ENCODE results near the gene HYCC1. TPM values are rescaled to one million over a fixed set of nuclear protein-coding genes. Genes with fewer than 3 reads are reported as not detected.

HYCC1 gene
- total and polyA plus RNA-seq, 9 of the 15 experiments (the other 6 are each of a cell fraction or from before 2014, with no cell fraction given) = 11.2 to 40.6 (median 37.9) TPM

- no peaks in the 10 kb centered on the region for H3K9me3 ChIP-seq (replicated peaks; ENCODE audit: control insufficient read depth, insufficient read depth, low read depth, low read length)
- no peak overlapping the region for H2AFZ ChIP-seq (ENCODE audit: low read depth, low read length)
- BruUV-seq (replicated peaks) = no TSS peak
- peaks cover 0 to 5% of the 10 kb centered on the region in 2 experiments; a peak in 3 of 5 replicates for H3K4me1 ChIP-seq (replicated peaks in 1 of 2; ENCODE audit: control insufficient read depth in 2 of 2, insufficient read depth in 2 of 2, low read length in 2 of 2)
- DNase-seq (ENCODE audit: extremely low read depth in 1 of 4, low spot score in 3 of 4) (no peak), ATAC-seq (no peak), FAIRE-seq (no peak)
- H3K36me3 ChIP-seq (ENCODE audit: control insufficient read depth, insufficient read depth, low read length) = no peaks in the 10 kb centered on the region
- H3K79me2 ChIP-seq (ENCODE audit: control insufficient read depth, insufficient read depth, low read length) = no peaks in the 10 kb centered on the region
- 77% methylated on average over 3 of the region's 3 CpGs for WGBS (ENCODE audit: insufficient coverage, low coverage, missing lambda C conversion rate)
- TF ChIP-seq XRCC4 (IDR thresholded peaks at IDR 0.05; ENCODE audit: extremely low read depth, insufficient read depth, insufficient read length) (no peak), HDAC6 (IDR thresholded peaks at IDR 0.05; ENCODE audit: low read depth, low read length) (no peak), NRF1 (conservative IDR thresholded peaks at IDR 0.05 in 1 of 2, IDR thresholded peaks at IDR 0.05 in 1 of 2) (no peak), SMAD1 (IDR thresholded peaks at IDR 0.05; ENCODE audit: low read depth, low read length, partially characterized antibody) (no peak), ZHX1 (conservative IDR thresholded peaks at IDR 0.05; ENCODE audit: low read length) (no peak), FOXK2 (conservative IDR thresholded peaks at IDR 0.05 in 1 of 2, IDR thresholded peaks at IDR 0.05 in 1 of 2; ENCODE audit: low read depth in 2 of 2) (no peak), OTX1 (CRISPR knock-in tag; IDR thresholded peaks at IDR 0.05) (no peak), HINFP (tag; conservative IDR thresholded peaks at IDR 0.05; ENCODE audit: low read depth) (no peak), E2F4 (CRISPR knock-in tag; IDR thresholded peaks at IDR 0.05; ENCODE audit: low read depth) (no peak), BRD4 (IDR thresholded peaks at IDR 0.05) (no peak), ZNF165 (CRISPR knock-in tag; IDR thresholded peaks at IDR 0.05; ENCODE audit: borderline replicate concordance) (no peak), TRIM24 (IDR thresholded peaks at IDR 0.05) (no peak), DIDO1 (tag; IDR thresholded peaks at IDR 0.05; ENCODE audit: low read depth) (no peak), CEBPG (CRISPR knock-in tag; IDR thresholded peaks at IDR 0.05) (no peak), CEBPG (tag; conservative IDR thresholded peaks at IDR 0.05 in 1 of 2, IDR thresholded peaks at IDR 0.05 in 1 of 2) (no peak), SMARCB1 (IDR thresholded peaks at IDR 0.05; ENCODE audit: insufficient read length, low read depth) (no peak)
- intact Hi-C loops (cut with micrococcal nuclease) (no loop called here), in situ Hi-C loops (cut with MboI) (no loop called here)
- H3K27me3 ChIP-seq (ENCODE audit: control insufficient read depth in 2 of 2, insufficient read depth in 2 of 2, low read length in 2 of 2) = no peaks in the 10 kb centered on the region
- H3K9ac ChIP-seq (ENCODE audit: insufficient read depth in 1 of 2, low read depth in 2 of 2, low read length in 2 of 2) = no peak overlapping the region
- ChIA-PET POLR2A (interaction anchor here (0.7 kb wide), 1 partner anchor 26 kb away, joined by 3 read pairs; no protein-coding TSS in a partner anchor), CTCF (ENCODE audit: low intra/inter-chr PET ratio) (no interaction called here)
- H4K20me1 ChIP-seq (replicated peaks; ENCODE audit: control insufficient read depth, insufficient read depth, low read length) = no peaks in the 10 kb centered on the region
- no peaks in the 10 kb centered on the region for H3K9me1 ChIP-seq (ENCODE audit: control insufficient read depth, insufficient read depth, low read length)
- no peak overlapping the region for H3K27ac ChIP-seq (ENCODE audit: extremely low read depth, low read depth, low read length)
- H3K4me3 ChIP-seq = no peak overlapping the region
- no peak overlapping the region for H3K4me2 ChIP-seq (ENCODE audit: insufficient read depth, low read length)
Measured at GRCh38 chr7:23044581-23044980, 30.7 kb upstream of the HYCC1 start.

All from K562 (cell line).